ENCODE results near the gene UBAC2.
"Not testable (repeated sequence)": the region's sequence is repeated elsewhere in the genome, so short reads cannot be mapped to it uniquely, and the experiment has no call there.

The UBAC2 gene

DNA sequence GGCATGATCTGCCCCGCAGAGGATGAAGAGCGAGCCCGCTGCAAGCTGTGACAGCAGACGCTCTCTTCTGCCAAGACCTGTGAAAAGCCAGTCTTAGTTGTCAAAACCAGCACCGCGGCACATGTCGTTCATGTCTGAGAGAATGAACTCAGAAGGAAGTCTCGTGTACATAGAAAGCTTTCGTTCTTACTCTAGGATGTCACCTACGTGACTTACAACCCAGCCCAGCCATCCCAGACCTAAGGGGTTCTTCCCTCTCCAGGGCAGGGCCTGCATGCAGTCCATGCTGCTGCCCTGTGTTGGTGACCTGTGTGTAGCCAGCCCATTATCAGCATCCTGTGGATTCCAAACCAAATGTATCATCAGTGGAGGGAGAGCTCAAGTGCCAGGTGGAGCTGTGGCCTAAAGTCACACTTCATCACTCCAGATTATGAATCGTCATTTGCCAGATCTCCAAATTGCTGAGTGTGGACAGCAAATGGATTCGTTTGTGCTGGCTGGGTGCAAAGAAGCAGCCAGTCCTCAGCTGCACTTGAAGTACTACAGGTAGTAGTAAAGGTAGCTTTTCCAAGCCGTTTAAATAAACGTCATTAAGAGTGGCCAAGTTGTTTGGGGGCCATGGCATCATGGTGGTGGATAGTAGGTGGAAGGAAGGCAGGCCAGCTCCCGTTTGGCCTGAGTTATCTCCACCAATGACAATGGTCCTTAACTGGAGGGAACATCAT is 180.4 kb downstream of the UBAC2 start:
- DNase-seq (ENCODE audit: low spot score) = no peak

DNA sequence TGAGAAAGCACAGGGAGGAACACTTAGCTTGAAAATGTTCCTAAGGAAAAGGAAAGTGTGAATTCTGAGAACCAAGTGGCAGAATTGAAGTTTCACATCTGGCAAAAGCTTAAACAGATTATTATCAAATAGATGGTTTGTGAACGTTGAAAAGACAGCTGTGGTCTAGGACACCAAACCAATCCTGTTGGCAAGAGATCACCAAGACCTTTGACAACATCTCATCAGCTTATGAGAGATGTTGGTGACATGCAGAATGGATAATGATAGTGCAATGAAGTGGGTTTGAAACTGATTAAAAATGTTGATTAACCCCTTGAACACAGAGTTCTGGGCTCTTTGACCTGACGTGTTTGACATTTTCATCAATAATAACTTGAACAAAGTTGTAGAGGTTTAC is 181.1 kb downstream of the UBAC2 start:
- no peak for DNase-seq (ENCODE audit: low spot score)

DNA sequence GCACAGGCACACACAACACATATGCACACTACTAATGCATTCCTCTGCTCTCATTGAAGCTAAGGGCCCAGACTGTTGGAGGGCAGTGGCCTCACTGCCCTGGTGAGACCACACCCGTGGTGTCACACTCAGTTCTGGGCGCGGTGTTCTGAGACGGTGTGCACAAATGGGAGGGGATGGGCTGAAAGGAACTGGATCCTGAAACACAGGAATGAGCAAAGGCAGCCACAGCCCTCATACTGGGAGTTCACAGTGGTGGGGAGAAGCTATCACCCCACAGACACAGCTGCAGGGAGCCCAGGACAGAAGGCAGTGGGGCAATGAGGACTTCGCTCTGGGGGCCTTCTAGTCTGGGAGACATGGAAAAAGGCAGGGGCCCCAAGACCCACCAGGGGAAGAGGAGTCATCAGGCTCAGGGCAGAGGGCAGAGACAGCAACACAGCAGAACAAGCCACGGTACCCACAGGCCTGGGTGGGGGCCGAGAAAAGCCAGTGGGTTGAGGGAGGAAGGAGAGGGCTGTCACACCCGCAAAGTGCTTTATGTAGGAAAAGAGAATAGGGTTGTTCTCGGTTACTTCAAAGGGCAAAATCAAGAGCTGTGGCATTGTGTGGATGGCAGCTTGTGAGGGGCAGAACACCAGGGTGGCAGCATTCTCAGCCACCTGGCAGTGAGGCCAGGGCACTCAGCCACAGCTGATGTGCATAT is 181.9 kb downstream of the UBAC2 start:
- no peak for DNase-seq (ENCODE audit: low spot score)

DNA sequence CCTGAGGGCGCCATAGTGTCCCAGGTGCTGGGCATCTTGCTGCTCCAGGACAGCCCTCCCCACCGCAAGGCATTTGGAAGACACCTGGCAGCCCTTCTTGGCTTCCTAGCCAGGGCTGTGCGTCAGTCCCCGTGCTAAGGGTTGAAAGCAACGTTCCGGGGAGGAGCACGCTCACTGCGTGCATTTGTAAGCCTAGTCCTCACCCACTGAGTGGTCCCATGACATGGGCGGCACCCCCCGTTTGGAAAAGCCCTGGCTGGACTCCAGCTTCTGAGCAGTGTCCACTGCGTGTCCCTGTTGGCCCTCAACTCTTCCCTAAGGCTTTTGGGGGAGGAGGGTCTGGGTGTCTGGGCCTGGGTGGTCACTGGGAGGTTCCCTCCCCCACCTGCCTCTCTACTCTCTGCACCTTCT is 182.9 kb downstream of the UBAC2 start:
- no peak for DNase-seq (ENCODE audit: low spot score)

DNA sequence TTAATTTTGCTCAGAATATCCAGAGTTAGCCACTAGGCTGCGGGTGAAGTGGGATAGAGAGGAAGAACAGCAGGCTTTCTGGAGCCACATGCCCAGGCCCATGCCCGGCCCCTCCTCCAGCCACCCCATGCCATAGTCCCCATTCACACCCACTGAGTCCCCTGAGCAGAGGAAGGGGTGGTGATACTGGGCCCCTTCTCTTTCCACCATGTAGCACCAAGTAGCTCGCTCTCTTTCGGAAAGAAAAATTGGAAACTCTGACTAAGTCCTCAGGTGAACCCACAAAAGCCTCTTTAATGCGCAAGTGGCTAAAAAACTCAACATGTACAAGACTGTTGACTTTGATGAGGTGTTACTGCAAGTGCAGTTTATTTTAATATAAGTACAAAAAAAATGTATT is 183.3 kb downstream of the UBAC2 start:
- no peak for DNase-seq (ENCODE audit: low spot score)

DNA sequence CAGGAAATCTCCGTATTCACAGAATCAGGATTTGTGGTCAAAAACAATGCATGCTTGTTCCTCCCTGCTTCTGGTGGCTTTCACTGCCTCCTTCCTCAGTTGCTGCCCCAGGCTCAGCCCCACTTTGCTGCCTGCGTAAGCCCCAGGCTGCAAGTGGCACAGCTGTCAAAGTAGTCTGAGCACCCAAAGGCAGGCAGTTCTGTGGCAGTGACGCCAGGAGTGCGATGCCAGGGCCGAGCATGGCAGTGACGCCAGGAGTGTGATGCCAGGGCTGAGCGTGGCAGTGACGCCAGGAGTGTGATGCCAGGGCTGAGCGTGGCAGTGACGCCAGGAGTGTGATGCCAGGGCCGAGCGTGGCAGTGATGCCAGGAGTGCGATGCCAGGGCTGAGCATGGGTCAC is 183.8 kb downstream of the UBAC2 start:
- DNase-seq (ENCODE audit: low spot score) = no peak

DNA sequence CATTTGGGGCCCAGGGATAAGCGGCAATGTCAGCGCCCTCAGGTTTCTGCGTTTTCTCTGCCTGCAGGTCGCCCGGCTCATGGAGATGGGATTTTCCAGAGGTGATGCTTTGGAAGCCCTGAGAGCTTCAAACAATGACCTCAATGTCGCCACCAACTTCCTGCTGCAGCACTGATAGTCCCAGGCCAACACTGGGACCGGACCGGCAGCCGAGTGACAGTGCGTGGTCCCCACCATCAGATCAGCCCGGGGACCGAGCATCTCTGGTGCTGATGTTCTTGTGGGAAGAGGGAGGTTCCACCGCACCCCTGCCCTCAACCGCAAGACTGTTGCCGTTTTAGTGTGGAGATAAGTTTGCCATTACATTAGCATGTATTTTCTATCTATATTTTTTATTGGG is 184.5 kb downstream of the UBAC2 start:
- DNase-seq (ENCODE audit: low spot score) = no peak

DNA sequence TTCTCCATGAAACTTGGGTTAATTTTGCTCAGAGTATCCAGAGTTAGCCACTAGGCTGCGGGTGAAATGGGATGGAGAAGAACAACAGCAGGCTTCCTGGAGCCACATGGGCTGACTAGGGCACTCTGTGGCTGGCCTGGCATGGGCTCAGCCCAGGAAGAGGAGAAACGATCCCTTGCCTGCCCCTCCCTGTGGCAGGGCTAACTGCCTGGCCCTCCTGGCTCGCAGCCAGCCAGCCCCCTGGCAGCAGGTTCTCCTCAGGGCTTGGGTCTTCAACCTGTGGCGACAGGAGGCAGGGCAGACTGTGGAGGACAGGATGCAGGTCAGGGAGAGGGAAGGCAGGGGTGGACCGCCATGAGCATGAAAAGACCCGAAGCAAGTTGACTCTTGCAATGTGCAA is 185.3 kb downstream of the UBAC2 start:
- DNase-seq (ENCODE audit: low spot score) = no peak

DNA sequence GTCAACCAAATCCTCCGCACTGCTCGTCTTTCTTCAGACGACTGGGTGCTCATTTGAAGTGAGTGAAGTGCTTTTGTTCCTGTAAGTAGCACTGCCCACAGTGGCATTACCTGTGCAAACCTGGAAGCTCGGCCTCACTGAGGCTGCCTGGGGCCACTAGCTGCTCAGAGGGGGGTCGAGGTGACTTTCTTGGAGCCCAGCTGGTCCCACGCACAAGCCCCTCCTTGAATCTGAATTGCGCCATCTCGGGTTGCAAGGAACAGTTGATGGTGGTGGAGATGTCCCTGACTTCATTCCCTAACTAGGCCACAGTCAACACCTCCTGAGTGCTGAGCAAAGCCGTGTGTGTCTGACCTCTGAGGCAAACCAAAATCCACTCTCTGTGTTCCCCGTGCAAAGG is 185.8 kb downstream of the UBAC2 start:
- no peak for DNase-seq (ENCODE audit: low spot score)

DNA sequence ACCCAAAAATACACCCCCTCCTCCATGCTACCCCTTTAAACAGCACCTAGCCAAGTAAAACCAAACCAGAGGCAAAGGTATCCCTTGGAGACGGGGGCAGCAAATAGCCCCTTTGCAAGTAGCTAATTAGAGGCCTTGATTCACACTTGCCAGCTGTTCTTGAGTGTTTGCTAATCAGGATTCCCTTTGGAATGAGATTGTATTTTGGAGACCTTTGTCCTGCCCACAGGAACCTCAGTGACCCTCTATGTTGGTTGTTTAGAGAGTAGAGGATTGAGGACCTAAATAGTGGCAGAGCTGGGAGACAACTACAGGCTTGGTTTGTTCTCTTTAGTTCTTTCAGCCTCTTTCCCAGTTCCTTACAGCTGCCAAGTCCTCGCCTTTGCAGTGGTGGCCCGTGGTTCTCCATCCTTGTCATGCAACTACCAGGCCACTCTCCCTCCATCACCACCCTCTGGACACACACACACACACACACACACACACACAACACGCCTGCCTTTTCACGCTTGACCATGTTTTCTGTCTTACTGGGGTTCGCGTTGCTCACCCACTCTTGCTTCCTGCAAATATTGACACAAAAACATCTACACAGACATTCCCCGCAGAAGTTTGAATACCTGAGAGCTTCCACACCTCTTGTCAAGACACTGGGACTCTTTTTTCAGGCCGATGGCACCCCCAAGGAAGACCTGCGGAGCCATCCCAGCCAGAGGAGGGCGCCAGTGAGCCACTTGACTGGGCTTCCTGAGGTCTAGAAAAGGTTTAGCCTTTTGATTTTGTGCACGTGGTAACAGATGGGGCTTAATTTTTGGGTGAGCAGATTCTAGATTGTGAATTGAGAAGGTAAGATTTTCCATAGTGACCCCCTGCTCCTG is 186.5 kb downstream of the UBAC2 start:
- peak; percentile 52 for DNase-seq (ENCODE audit: low spot score)

DNA sequence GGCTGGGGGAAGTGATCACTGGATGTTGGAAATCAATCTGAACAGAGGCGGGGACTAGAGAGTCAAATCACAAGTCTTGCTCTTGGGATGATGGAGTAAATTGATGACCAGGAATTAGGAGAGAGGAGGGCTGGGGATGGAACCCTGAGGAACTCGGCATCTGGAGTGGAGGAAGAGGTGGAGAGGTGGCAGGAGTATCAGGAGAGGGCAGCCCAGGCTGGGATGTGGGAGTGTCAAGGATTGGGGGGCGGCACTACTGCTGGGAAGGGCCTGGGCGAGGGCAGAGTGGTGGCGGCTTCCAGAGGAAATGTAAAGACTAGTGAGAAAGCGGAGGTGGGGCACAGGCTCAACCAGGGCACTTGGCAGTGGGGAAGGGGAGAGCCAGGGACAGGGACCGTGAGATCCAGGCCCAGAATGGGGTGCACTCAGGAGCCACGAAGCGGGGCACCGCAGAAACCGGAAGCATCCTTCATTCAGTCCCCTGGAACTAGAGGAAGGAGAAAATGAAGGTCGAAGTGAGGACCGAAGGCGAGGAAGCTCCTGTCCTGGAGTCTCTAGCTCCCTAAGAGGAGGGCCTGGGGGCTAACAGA is 187.8 kb downstream of the UBAC2 start:
- no peak for DNase-seq (ENCODE audit: low spot score)

DNA sequence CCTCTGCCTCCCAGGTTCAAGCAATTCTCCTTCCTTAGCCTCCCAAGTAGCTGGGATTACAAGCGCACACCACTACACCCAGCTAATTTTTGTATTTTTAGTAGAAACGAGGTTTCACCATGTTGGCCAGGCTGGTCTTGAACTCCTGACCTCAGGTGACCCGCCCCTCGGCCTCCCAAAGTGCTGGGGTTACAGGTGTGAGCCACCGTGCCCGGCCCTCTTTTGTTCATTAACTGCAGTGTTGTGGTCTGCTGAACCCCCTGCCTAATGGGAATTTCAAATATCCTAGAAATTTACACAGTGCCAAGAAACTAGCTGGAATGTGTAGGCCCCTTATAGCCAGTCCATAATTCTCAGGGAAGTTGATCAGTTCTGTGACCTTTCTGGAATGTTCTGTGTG is 188.4 kb downstream of the UBAC2 start:
- not testable (repeated sequence) for DNase-seq (ENCODE audit: low spot score)

DNA sequence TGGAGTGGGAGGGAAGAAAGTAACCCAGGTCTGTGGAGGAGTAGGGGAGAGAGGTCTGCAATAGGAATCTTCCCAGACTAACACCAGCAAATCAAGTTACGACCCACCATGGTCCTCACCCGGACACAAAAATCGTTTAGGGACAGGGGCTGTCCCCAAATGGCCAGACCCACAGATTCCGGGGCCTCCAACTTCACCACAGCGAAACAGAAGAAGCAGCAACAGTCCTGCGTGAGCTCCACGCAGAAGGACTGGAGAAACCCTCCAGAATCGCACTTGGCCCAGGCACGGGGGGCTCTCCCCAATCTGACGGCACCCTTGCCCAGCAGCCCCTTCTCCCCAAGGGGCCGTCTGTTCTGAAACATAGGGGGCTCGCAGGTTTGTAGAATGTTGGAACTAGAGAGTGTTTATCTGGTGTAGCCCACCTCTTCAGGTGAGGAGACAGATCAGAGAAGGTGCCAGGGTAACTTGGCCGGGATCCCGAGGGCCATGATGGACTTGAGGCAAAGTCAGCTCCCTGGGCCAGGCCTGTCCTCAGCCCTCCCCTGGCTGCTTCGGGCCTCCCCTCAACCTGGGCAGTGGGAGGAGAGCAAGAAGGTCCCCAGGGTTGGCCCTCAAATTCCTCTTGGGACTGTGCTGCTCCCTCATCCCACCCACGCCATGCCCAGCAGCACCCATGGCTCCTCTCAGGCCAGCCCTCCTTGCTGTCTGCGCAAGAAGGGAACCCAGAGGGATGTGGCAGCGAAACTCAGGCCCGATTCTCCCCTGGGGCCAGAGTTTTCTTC is 189.1 kb downstream of the UBAC2 start:
- no peak for DNase-seq (ENCODE audit: low spot score)

DNA sequence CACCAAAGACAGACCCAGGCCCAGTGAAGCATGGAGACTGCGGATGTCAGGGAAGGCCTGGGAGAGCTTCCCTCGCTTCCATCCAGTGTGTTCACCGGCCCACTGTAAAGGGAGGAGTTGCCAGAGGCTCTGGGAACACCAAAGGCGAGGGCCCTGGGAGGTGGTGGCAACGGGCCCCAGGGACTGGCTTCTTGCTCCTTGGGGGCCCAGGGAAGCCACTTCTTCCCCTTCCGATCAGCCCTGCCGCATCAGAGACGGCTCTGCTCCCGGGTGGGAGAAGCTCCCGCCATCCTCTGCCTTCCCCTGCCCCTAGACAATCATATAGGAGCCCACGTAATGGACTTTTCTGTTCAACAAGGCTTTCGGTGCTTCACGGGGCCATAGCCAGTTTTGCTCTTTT is 189.9 kb downstream of the UBAC2 start:
- DNase-seq (ENCODE audit: low spot score) = no peak

DNA sequence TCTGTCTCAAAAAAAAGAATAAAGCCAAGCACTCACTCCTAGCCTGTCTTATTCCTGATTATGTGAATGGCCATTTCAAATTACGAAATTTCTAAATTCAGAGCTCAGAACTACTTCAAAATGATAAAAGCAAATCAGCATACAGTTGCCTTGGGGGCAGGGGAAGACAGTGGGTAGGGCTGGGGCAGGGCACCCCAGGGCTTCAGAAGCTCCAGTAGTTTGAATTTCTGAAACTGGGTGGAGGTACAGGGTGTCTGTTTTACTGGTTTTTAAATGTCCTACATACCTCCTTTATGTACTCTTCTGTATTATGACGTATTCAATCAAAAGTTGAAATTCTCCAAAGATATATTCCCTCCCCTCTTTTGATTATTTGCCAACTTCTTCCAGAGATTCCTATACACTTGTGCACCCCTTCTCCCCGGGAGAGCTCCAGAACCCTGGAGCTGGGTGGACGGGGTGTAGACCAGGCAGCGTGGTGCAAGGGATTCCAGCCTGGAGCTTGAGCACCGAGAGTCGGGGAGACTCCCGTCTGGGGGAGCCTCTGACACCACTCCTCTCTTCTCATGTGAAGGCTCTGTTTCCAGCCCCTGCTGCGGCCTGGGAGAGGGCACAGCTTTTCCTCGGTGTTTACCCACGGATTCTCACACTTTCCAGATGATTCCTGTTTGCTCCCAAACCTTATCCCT is 191.3 kb downstream of the UBAC2 start:
- DNase-seq (ENCODE audit: low spot score) = no peak

DNA sequence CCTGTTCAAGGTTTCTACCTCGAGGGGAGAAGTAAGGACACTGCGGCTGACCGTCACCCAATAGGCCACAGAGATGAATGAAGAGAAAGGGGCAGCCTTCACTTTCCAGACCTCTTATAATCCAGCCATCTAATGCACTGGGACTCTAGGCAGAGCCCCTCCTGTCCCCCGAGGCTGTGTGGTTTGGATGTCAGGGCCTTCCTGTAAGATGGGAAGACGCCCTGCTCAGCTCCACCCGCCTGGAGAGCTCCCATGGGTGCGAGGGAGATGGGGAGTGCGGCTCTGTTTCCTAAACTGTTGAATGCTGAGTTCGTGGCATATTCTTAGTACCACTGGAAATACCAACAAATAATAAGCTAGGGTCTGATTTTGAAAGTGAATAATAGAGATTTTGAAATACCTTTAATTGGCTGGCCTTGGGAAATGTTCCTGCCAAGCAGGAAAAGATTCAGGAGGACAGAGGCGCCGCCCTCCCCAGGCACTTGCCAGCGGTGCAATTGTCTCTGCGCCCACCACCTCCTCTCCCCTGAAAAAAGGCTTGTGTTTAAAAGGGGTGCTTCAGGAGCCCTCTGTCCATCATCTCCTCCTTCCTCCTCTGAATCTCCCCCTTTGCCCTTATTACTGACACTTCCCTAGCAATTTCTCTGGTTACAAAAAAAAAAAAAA is 191.9 kb downstream of the UBAC2 start:
- no peak for DNase-seq (ENCODE audit: low spot score)

DNA sequence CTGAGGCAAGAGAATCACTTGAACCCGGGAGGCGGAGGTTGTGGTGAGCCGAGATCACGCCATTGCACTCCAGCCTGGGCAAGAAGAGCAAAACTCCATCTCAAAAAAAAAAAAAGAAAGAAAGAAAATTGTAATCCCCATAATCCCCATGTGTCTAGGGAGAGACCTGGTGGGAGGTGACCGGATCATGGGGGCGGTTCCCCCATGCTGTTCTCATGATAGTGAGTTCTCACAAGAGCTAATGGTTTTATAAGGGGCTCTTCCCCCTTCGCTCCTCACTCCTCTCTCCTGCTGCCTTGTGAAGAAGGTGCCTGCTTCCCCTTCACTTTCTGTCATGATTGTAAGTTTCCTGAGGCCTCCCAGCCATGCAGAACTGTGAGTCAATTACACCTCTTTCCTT is 192.7 kb downstream of the UBAC2 start:
- DNase-seq (ENCODE audit: low spot score) = not testable (repeated sequence)

DNA sequence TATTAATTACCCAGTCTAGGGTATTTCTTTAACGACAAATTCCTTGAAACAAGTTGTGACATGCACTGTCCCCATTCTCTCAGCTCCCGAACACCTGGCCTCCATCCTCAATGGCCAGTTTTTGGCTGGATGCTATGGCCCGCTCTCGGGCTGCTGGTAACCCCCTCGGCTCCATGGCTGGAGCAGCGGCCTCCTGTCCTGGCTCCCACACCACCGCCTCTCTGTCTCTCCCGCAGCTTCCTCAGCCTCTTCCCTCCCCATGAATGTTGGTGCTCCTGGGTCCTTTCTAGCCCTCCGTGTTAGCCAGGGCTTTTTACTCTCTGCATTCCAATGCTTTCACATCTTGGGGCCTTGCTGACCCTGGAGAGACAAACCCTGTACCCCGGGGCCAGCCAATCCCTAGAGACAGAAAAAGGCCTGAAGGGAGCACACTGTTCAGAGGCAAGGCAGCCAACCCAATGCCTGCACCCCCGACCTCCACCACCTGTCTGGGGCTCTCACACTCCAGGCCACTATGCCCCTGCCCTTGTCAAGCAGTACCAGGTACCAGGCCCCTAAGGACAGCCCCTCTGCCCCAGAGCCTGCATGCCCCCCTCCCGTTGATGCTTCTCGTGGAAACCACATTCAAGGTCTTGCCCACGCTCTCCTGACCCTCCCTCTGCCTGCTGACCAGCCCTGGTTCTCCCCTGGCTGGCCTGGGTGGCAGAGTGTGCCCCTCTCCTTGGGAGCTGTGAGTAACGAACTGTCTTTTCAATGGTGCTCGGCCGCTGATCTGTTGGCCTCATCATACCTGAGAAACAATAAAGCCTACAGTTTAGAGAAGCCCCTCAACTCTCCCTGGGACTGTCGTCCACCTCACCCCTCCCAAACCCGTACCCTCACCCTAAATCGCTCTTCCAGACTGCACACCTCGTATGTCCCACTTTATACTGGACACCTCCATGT is 193.4 kb downstream of the UBAC2 start:
- no peak for DNase-seq (ENCODE audit: low spot score)

DNA sequence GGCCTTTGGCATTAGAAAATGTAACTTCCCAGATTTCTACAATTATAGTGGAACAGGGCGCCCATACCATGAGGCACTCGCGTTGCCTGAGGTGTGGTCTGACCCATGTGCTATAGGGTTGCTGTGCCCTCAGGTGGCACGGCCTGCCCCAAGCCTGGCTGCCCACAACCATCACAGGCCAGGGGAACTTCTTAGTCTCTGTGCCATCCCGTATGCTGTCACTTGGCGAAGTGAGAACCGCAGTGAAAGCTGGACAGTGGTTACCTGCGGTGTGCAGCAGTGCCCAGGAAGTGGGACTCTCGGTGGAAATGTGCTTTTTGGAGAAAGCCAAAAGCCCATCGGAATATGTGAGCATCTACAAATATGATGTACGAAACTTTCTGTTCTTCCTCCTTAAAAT is 194.8 kb downstream of the UBAC2 start:
- no peak for DNase-seq (ENCODE audit: low spot score)

Data from AG20443 (cell line).